SK-N-SH treated with all-trans-retinoic acid at 6 μM for 48 hours (cell line): ENCODE measurements around the gene WTAP.

Experiments
- ATAC-seq: fragments of 200-7000 bp; cut with Tn5 transposase; 3 replicates; pipeline ENCODE4 v1.9.1; 2020; ENCODE audit warnings: mild to moderate bottlenecking, moderate library complexity
- ARNTL ChIP-seq: fragments of 450-650 bp; formaldehyde crosslinking; IDR thresholded peaks from 2 replicates; pipeline ENCODE4 v1.5.0; 2020; ENCODE audit warnings: low read depth, mild to moderate bottlenecking, moderate library complexity, borderline replicate concordance
- BACH2 ChIP-seq: fragments of 250-450 bp; sonication (Bioruptor Pico); IDR thresholded peaks from 2 replicates; pipeline ENCODE4 v1.9.0; 2021; ENCODE audit warnings: mild to moderate bottlenecking, borderline replicate concordance
- ESRRG ChIP-seq: fragments of 250-450 bp; sonication (Bioruptor Pico); IDR thresholded peaks from 2 replicates; pipeline ENCODE4 v1.6.1; 2021; ENCODE audit warnings: mild to moderate bottlenecking
- GLIS3 ChIP-seq: fragments of 250-450 bp; sonication (Bioruptor Pico); IDR thresholded peaks from 2 replicates; pipeline ENCODE4 v1.5.0; 2020; ENCODE audit warnings: mild to moderate bottlenecking, moderate library complexity
- OSR1 ChIP-seq: fragments of 250-450 bp; sonication (Bioruptor Pico); IDR thresholded peaks from 2 replicates; pipeline ENCODE4 v1.8.0; 2022; ENCODE audit warnings: moderate library complexity, mild to moderate bottlenecking, inconsistent platforms
- PPARA ChIP-seq: fragments of 250-450 bp; sonication (Bioruptor Pico); IDR thresholded peaks from 2 replicates; pipeline ENCODE4 v1.5.0; 2020; ENCODE audit warnings: mild to moderate bottlenecking, borderline replicate concordance
- RARB ChIP-seq: fragments of 250-450 bp; sonication (Bioruptor Pico); IDR thresholded peaks from 2 replicates; pipeline ENCODE4 v1.8.0; 2021; ENCODE audit warnings: mild to moderate bottlenecking, moderate library complexity
- SNAI2 ChIP-seq: fragments of 250-450 bp; sonication (Bioruptor Pico); IDR thresholded peaks from 2 replicates; pipeline ENCODE4 v1.5.0; 2020; ENCODE audit warnings: mild to moderate bottlenecking, moderate library complexity
- ZC3H10 ChIP-seq: fragments of 250-450 bp; sonication (Bioruptor Pico); IDR thresholded peaks from 2 replicates; pipeline ENCODE4 v1.5.1; 2021; ENCODE audit warnings: mild to moderate bottlenecking, moderate library complexity
- ZFP3 ChIP-seq: fragments of 250-450 bp; sonication (Bioruptor Pico); IDR thresholded peaks from 2 replicates; pipeline ENCODE4 v1.5.0; 2020; ENCODE audit warnings: mild to moderate bottlenecking, moderate library complexity
- ZFP30 ChIP-seq: fragments of 450-650 bp; formaldehyde crosslinking; IDR thresholded peaks from 2 replicates; pipeline ENCODE4 v1.5.0; 2022; ENCODE audit warnings: mild to moderate bottlenecking, moderate library complexity
- ZNF565 ChIP-seq: fragments of 450-650 bp; formaldehyde crosslinking; conservative IDR thresholded peaks from 2 replicates; pipeline ENCODE4 v1.5.0; 2020; ENCODE audit warnings: low read depth, mild to moderate bottlenecking, moderate library complexity
- ZNF70 ChIP-seq: fragments of 450-650 bp; formaldehyde crosslinking; IDR thresholded peaks from 2 replicates; pipeline ENCODE4 v1.5.0; 2020; ENCODE audit warnings: mild to moderate bottlenecking, moderate library complexity
- ZNF8 ChIP-seq: fragments of 450-650 bp; formaldehyde crosslinking; IDR thresholded peaks from 2 replicates; pipeline ENCODE4 v1.5.0; 2020; ENCODE audit warnings: mild to moderate bottlenecking, moderate library complexity
- TF ChIP-seq, protein P1 (sequence below): fragments of 250-450 bp; sonication (Bioruptor Pico); IDR thresholded peaks from 2 replicates; pipeline ENCODE4 v1.5.1; 2020; ENCODE audit warnings: low read depth, mild to moderate bottlenecking, moderate library complexity
- TF ChIP-seq, protein P2 (sequence below): fragments of 250-450 bp; sonication (Bioruptor Pico); IDR thresholded peaks from 2 replicates; pipeline ENCODE4 v1.5.1; 2021; ENCODE audit warnings: mild to moderate bottlenecking, moderate library complexity
- TF ChIP-seq, protein P3 (sequence below): fragments of 250-450 bp; sonication (Bioruptor Pico); IDR thresholded peaks from 2 replicates; pipeline ENCODE4 v1.5.0; 2020; ENCODE audit warnings: mild to moderate bottlenecking, moderate library complexity
- TF ChIP-seq, protein P4 (sequence below): fragments of 250-450 bp; sonication (Bioruptor Pico); IDR thresholded peaks from 2 replicates; pipeline ENCODE4 v1.8.0; 2020; ENCODE audit warnings: mild to moderate bottlenecking, moderate library complexity, borderline replicate concordance
- TF ChIP-seq, protein P5 (sequence below): fragments of 250-450 bp; sonication (Bioruptor Pico); IDR thresholded peaks from 2 replicates; pipeline ENCODE4 v1.8.0; 2021; ENCODE audit warnings: low read depth, mild to moderate bottlenecking, moderate library complexity, borderline replicate concordance

WTAP gene

DNA sequence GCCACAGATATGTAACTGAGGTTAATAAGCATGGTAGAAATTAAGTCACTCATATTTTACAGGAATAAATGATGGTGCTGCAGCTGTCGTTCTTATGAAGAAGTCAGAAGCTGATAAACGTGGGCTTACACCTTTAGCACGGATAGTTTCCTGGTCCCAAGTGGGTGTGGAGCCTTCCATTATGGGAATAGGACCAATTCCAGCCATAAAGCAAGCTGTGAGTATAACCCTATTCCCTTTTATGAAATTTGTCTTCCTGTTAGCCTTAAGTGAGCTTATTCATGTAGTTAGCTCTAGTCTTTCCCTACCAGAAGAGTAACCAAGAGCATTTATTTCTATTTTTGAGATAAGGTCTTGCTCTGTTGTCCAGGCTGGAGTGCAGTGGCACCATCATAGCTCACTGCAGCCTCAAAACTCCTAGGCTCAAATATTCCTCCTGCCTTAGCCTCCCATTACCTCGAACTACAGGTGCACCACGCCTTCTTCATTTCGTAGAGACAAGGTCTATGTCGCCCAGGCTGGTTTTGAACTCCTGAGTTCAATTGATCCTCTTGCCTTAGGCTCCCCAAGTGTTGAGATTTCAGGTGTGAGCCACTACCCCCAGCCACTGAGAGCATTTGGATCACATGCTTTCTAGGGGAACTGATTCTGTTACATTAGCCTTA lies 50.1 kb downstream of the WTAP start:
- TF ChIP-seq GLIS3 (no peak), ZFP30 (CRISPR knock-in tag) (no peak), ZFP3 (CRISPR knock-in tag) (no peak), ZNF8 (CRISPR knock-in tag) (no peak), ZNF565 (no peak), PPARA (CRISPR knock-in tag) (no peak), ZC3H10 (no peak), SNAI2 (no peak), ZNF70 (CRISPR knock-in tag) (no peak), RARB (CRISPR knock-in tag) (no peak), OSR1 (CRISPR knock-in tag) (no peak), ARNTL (CRISPR knock-in tag) (no peak), ESRRG (no peak), BACH2 (CRISPR knock-in tag) (no peak)
- TF ChIP-seq, protein P1, sequence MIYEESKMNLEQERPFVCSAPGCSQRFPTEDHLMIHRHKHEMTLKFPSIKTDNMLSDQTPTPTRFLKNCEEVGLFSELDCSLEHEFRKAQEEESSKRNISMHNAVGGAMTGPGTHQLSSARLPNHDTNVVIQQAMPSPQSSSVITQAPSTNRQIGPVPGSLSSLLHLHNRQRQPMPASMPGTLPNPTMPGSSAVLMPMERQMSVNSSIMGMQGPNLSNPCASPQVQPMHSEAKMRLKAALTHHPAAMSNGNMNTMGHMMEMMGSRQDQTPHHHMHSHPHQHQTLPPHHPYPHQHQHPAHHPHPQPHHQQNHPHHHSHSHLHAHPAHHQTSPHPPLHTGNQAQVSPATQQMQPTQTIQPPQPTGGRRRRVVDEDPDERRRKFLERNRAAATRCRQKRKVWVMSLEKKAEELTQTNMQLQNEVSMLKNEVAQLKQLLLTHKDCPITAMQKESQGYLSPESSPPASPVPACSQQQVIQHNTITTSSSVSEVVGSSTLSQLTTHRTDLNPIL (CRISPR knock-in tag), result no peak
- TF ChIP-seq, protein P2, sequence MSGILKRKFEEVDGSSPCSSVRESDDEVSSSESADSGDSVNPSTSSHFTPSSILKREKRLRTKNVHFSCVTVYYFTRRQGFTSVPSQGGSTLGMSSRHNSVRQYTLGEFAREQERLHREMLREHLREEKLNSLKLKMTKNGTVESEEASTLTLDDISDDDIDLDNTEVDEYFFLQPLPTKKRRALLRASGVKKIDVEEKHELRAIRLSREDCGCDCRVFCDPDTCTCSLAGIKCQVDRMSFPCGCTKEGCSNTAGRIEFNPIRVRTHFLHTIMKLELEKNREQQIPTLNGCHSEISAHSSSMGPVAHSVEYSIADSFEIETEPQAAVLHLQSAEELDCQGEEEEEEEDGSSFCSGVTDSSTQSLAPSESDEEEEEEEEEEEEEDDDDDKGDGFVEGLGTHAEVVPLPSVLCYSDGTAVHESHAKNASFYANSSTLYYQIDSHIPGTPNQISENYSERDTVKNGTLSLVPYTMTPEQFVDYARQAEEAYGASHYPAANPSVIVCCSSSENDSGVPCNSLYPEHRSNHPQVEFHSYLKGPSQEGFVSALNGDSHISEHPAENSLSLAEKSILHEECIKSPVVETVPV (CRISPR knock-in tag), result no peak
- TF ChIP-seq, protein P3, sequence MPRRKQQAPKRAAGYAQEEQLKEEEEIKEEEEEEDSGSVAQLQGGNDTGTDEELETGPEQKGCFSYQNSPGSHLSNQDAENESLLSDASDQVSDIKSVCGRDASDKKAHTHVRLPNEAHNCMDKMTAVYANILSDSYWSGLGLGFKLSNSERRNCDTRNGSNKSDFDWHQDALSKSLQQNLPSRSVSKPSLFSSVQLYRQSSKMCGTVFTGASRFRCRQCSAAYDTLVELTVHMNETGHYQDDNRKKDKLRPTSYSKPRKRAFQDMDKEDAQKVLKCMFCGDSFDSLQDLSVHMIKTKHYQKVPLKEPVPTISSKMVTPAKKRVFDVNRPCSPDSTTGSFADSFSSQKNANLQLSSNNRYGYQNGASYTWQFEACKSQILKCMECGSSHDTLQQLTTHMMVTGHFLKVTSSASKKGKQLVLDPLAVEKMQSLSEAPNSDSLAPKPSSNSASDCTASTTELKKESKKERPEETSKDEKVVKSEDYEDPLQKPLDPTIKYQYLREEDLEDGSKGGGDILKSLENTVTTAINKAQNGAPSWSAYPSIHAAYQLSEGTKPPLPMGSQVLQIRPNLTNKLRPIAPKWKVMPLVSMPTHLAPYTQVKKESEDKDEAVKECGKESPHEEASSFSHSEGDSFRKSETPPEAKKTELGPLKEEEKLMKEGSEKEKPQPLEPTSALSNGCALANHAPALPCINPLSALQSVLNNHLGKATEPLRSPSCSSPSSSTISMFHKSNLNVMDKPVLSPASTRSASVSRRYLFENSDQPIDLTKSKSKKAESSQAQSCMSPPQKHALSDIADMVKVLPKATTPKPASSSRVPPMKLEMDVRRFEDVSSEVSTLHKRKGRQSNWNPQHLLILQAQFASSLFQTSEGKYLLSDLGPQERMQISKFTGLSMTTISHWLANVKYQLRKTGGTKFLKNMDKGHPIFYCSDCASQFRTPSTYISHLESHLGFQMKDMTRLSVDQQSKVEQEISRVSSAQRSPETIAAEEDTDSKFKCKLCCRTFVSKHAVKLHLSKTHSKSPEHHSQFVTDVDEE, result no peak
- TF ChIP-seq, protein P4, sequence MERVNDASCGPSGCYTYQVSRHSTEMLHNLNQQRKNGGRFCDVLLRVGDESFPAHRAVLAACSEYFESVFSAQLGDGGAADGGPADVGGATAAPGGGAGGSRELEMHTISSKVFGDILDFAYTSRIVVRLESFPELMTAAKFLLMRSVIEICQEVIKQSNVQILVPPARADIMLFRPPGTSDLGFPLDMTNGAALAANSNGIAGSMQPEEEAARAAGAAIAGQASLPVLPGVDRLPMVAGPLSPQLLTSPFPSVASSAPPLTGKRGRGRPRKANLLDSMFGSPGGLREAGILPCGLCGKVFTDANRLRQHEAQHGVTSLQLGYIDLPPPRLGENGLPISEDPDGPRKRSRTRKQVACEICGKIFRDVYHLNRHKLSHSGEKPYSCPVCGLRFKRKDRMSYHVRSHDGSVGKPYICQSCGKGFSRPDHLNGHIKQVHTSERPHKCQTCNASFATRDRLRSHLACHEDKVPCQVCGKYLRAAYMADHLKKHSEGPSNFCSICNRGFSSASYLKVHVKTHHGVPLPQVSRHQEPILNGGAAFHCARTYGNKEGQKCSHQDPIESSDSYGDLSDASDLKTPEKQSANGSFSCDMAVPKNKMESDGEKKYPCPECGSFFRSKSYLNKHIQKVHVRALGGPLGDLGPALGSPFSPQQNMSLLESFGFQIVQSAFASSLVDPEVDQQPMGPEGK (CRISPR knock-in tag), result no peak
- TF ChIP-seq, protein P5, sequence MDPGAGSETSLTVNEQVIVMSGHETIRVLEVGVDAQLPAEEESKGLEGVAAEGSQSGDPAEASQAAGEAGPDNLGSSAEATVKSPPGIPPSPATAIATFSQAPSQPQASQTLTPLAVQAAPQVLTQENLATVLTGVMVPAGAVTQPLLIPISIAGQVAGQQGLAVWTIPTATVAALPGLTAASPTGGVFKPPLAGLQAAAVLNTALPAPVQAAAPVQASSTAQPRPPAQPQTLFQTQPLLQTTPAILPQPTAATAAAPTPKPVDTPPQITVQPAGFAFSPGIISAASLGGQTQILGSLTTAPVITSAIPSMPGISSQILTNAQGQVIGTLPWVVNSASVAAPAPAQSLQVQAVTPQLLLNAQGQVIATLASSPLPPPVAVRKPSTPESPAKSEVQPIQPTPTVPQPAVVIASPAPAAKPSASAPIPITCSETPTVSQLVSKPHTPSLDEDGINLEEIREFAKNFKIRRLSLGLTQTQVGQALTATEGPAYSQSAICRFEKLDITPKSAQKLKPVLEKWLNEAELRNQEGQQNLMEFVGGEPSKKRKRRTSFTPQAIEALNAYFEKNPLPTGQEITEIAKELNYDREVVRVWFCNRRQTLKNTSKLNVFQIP (CRISPR knock-in tag), result no peak
- ATAC-seq, result no peak; the same call in 2 of the 3 replicates

DNA sequence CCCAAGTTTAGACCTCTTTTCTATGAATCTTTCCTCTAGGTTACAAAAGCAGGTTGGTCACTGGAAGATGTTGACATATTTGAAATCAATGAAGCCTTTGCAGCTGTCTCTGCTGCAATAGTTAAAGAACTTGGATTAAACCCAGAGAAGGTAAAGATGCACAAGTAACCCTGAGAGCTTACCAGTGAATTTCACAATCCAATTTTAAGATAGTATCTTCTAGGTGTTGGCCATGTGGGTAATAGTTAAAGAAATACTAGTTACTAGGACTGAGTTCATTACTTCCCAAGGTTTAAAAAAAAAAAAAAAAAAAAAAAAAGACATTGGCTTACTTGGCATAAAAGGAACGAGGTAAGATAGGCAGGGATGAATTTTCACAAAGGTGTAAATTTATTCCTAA lies 50.8 kb downstream of the WTAP start:
- no peak for ATAC-seq
- TF ChIP-seq SNAI2 (no peak), BACH2 (CRISPR knock-in tag) (no peak), RARB (CRISPR knock-in tag) (no peak), PPARA (CRISPR knock-in tag) (no peak), ARNTL (CRISPR knock-in tag) (no peak), OSR1 (CRISPR knock-in tag) (no peak), GLIS3 (no peak)
- TF ChIP-seq, protein P2 (CRISPR knock-in tag), result no peak
